Measurements from ENCODE around the gene ARHGAP8.
"Not testable (repeated sequence)": the region's sequence is repeated elsewhere in the genome, so short reads cannot be mapped to it uniquely, and the experiment has no call there.

The ARHGAP8 gene

GRCh38 chr22:44831885-44832284 lies 79.5 kb downstream of the ARHGAP8 start:
- DNase-seq (ENCODE audit: low read depth), result no peak

DNA sequence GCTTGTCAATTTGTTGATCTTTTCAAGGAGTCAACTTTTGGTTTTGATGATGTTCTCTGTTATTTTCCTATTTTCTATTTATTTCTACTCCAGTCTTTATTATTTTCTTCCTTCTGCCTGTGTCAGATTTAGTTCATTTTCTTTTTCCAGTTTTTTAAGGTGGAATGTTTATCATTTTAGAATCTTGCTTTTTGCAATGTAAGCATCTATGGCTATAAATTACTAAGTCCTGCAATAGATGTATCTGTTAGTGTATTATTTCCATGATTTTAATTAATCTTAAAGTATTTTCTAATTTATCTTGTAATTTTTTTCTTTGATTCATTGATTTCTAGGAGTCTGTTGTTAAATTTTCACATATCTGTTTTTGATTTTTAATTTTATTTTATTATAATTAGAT lies 81.7 kb downstream of the ARHGAP8 start:
- DNase-seq (ENCODE audit: low read depth), result no peak

DNA sequence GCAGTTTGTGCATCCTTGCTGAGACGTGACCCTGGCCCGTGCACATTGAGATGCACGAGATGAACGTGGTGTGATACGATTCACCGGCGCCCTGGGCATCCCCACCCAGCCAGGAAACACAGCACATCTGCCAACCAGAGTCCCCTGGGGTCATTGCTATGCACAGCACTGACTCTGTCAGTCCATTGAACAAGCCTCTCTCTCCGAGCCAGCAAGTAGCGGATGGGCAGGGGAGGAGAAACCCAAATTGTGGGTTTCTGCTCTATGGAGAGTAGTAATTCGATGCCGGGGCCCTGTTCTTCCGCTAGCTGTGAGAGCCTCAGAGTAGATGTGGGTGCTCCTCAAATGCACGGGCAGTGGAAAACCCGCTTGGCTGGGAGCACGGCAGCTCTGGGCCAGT lies 85.1 kb downstream of the ARHGAP8 start:
- DNase-seq (ENCODE audit: low read depth), result no peak

DNA sequence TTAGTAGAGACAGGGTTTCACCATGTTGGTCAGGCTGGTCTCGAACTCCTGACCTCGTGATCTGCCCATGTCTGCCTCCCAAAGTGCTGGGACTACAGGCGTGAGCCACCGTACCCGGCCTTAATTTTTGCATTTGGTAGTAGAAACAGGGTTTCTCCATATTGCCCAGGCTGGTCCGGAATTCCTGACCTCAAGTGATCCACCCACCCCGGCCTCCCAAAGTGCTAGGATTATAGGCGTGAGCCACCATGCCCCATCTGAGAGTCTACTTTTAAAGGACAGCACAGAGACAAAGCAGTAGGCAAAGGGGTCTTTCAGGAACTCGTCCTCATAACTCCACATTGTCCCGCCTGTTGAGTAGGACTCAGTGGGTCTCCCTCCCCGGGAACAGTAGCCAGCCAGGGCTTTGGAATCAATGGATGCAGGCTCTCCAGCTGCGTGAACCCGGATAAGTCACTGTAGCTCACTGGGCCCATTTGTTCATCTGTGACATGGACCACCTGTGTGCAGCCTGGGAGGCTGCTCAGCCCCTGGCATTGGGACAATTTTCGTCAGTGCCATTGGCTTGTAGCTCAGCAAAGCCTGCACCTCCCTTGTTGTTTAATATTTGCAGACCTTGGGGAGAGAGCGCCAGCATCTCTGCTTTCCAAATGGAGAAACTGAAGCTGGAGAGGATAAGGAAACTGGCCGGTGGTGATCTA lies 86.1 kb downstream of the ARHGAP8 start:
- no peak for DNase-seq (ENCODE audit: low read depth)

- DNase-seq (ENCODE audit: low read depth), result no peak
Measured at GRCh38 chr22:44839061-44839460, 86.7 kb downstream of the ARHGAP8 start.

- DNase-seq (ENCODE audit: low read depth), result no peak
Measured at GRCh38 chr22:44839721-44840120, 87.3 kb downstream of the ARHGAP8 start.

DNA sequence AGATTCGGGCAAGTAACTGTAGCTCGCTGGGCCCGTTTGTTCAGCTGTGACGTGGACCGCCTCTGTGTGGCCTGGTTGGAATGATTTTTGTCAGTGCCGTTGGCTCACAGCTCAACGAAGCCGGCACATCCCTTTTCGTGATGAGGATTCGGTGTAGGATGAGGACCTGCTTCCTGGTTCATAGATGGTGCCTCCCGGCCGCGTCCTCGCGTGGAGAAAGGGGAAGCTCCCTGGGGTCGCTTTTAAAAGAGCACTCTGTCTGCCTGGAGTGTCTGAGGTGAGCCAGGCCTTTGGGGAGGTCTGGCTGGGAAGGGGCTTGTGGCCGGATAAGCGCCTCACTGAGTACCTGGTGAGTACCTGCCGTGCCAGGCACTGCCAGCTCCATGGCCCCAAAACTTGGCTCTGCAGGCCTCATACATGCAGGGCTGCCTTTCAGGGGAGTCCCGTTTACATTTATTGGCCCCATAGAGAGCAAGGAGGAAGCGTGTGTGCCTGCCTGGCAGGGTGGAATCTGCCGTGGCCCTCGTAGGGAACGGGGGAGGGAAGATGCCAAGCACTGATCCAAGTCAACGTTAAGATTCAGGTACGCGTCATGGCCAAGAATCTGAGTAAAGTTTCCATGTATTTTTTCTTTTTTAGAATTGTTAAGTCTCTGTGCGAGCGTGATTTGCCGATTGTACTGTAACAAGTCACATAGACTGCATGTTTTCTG lies 88.4 kb downstream of the ARHGAP8 start:
- no peak for DNase-seq (ENCODE audit: low read depth)

DNA sequence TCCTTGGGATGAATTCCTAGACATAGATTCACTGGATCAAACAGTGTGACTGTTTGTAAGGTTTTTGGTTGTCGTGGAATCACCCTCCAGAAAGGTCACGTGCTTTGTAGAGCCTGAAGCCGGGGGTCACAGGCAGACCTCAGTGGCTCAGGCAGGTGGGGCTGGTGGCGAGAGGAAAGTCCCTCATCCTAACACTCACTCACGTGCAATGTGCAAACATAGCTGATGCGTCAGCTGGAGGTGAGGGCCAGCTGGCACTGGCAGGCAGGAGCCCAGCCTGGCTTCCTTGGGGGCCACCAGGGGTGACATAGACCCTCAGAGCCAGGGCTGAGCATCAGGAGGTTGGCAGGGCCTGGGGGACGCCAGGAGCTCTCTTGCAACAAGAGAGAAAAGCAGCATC lies 90.0 kb downstream of the ARHGAP8 start:
- DNase-seq (ENCODE audit: low read depth), result no peak

- no peak for DNase-seq (ENCODE audit: low read depth)
Measured at GRCh38 chr22:44845191-44845590, 92.8 kb downstream of the ARHGAP8 start.

GRCh38 chr22:44845796-44846720 lies 93.7 kb downstream of the ARHGAP8 start:
- no peak for DNase-seq (ENCODE audit: low read depth)

DNA sequence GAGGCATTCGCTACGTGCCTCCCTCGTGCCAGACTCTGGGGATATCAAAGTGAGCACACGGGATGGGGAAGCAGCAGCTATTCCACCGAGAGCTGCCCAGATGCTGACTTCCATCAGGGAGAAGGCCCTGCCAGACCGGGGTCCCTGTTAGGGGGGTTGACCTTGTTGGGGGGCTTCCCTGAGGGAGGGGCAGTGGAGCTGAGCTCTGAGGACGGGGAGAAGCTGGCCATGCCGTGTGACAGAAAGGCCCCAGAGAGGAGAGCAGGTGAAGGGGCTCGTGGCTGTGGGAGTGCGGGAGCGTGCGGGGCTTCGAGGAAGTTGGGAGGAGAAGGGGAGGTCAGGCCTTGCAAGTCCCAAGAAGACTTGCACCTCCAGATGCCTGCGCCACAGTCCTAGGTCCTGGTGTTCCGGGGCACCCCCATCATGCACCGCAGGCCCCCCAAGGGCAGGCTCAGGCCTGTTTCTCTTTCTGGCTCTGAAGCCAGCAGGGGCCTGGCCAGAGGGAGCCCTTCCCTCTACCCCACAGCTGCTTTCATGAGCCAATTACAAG lies 94.4 kb downstream of the ARHGAP8 start:
- no peak for DNase-seq (ENCODE audit: low read depth)

- DNase-seq (ENCODE audit: low read depth), result no peak
Measured at GRCh38 chr22:44847380-44847779, 95.0 kb downstream of the ARHGAP8 start.

DNA sequence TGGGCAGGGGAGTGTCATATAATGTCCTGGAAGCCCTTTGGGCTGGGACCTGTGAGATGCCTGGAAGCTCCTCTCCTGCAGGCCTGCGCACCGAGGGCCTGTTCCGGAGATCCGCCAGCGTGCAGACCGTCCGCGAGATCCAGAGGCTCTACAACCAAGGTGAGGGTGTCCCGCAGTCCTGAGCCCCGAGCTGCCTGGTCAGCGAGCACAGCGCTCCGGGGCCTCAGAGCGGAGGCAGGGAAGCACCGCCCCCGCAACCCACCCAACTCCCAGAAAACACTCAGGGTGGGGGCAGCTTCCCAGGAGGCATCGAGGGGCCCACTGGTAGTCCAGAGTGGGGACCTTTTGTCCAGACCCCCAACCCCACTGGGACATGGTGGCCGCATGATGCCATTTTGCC lies 95.5 kb downstream of the ARHGAP8 start:
- DNase-seq (ENCODE audit: low read depth), result no peak

GRCh38 chr22:44848296-44848741 lies 95.9 kb downstream of the ARHGAP8 start:
- no peak for DNase-seq (ENCODE audit: low read depth)

- no peak for DNase-seq (ENCODE audit: low read depth)
Measured at GRCh38 chr22:44848791-44849420, 96.5 kb downstream of the ARHGAP8 start.

DNA sequence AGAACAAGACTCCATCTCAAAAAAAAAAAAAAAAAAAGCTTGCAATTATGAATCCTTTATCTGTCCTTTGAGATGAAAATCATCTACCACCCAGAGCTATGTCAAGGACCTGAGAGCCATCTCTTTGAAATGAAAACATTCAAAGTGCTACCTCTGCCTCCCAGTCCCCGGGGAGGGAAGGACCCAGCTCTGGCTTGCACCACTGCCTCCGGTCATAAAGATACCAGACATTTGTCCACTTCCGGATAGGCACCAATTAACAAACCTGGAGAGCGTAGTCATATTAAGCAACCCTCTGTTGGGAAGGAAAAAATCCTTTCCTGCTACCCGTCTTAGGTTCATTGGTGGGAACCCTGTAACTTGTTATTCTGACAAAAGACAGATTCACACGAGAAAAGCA lies 98.6 kb downstream of the ARHGAP8 start:
- DNase-seq (ENCODE audit: low read depth), result no peak

GRCh38 chr22:44854641-44855040 lies 102.3 kb downstream of the ARHGAP8 start:
- DNase-seq (ENCODE audit: low read depth), result not testable (repeated sequence)

- no peak for DNase-seq (ENCODE audit: low read depth)
Measured at GRCh38 chr22:44855855-44856254, 103.5 kb downstream of the ARHGAP8 start.

GRCh38 chr22:44858819-44859218 lies 106.4 kb downstream of the ARHGAP8 start:
- DNase-seq (ENCODE audit: low read depth), result not testable (repeated sequence)

GRCh38 chr22:44859641-44860040 lies 107.3 kb downstream of the ARHGAP8 start:
- no peak for DNase-seq (ENCODE audit: low read depth)

DNA sequence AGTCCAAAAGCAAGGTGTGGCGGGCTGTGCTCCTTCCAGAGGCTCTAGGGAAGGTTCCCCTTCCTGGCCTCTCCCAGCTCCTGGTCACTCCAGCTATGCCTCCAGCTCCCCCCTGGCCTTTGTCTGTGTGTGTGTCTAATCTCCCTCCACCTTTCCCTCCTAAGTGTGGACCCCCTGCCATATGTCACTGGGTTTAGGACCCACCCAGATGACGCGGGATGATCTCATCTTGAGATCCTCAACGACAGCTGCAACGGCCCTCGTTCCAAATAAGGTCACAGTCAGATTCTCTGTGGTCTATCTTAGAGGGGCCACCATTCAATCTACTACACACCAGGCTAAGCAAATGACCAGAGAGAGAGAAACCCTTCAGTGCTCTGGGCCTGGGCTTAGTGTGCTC lies 107.9 kb downstream of the ARHGAP8 start:
- no peak for DNase-seq (ENCODE audit: low read depth)

- DNase-seq (ENCODE audit: low read depth), result no peak
Measured at GRCh38 chr22:44861245-44861644, 108.9 kb downstream of the ARHGAP8 start.

Measured in activated T-helper 9 cell treated with anti-CD3 and anti-CD28 coated beads, Interleukin-2, amount 50 U/mL, for 16 hours (primary cell).